Trophoblast cell (in vitro differentiated cells and primary cell): ENCODE results near the gene PIK3AP1.

Experiments
- DNase-seq, 2 donors: peaks; one replicate each; pipeline ENCODE4 v3.0.0-alpha.2; 2016
- H2AFZ ChIP-seq: 2 replicates; pipeline ENCODE4 v1.6.1; 2013; ENCODE audit warnings: low read length, moderate library complexity, mild to moderate bottlenecking; ENCODE audit not compliant: insufficient read depth, poor library complexity
- H2AK5ac ChIP-seq: 2 replicates; pipeline ENCODE4 v1.6.1; 2013; ENCODE audit warnings: mild to moderate bottlenecking, low read length
- H2BK120ac ChIP-seq: 2 replicates; pipeline ENCODE4 v1.6.1; 2013; ENCODE audit warnings: low read length, mild to moderate bottlenecking, moderate library complexity; ENCODE audit not compliant: insufficient read depth, poor library complexity
- H2BK12ac ChIP-seq: 2 replicates; pipeline ENCODE4 v1.6.1; 2013; ENCODE audit warnings: mild to moderate bottlenecking, low read length, moderate library complexity
- H2BK5ac ChIP-seq: 2 replicates; pipeline ENCODE4 v1.6.1; 2013; ENCODE audit warnings: low read length, low read depth, moderate library complexity, mild to moderate bottlenecking; ENCODE audit not compliant: poor library complexity
- H3K14ac ChIP-seq: 2 replicates; pipeline ENCODE4 v1.6.1; 2013; ENCODE audit warnings: mild to moderate bottlenecking, low read length
- H3K18ac ChIP-seq: 2 replicates; pipeline ENCODE4 v1.6.1; 2013; ENCODE audit warnings: mild to moderate bottlenecking, low read length
- H3K23ac ChIP-seq: 2 replicates; pipeline ENCODE4 v1.6.1; 2013; ENCODE audit warnings: low read length
- H3K27ac ChIP-seq: 2 replicates; pipeline ENCODE4 v1.5.1; 2013; ENCODE audit warnings: low read depth, mild to moderate bottlenecking, inconsistent platforms, low read length, moderate library complexity
- H3K27me3 ChIP-seq: 2 replicates; pipeline ENCODE4 v1.6.1; 2013; ENCODE audit warnings: inconsistent platforms, mild to moderate bottlenecking, low read length, moderate library complexity; ENCODE audit not compliant: insufficient read depth
- H3K36me3 ChIP-seq, 2 experiments: 1 replicate in 1 of 2; 2 replicates in 1 of 2; pipeline ENCODE4 v1.6.1; 2013; ENCODE audit warnings: low read length in 2 of 2, mild to moderate bottlenecking in 2 of 2, moderate library complexity in 1 of 2; ENCODE audit not compliant: insufficient read depth in 2 of 2, control insufficient read depth in 1 of 2
- H3K4ac ChIP-seq: 2 replicates; pipeline ENCODE4 v1.6.1; 2013; ENCODE audit warnings: low read depth, mild to moderate bottlenecking, low read length, moderate library complexity
- H3K4me1 ChIP-seq, 2 experiments: 1 replicate in 1 of 2; 2 replicates in 1 of 2; pipeline ENCODE4 v1.6.1; 2013; ENCODE audit warnings: low read length in 2 of 2, mild to moderate bottlenecking in 2 of 2, moderate library complexity in 1 of 2; ENCODE audit not compliant: insufficient read depth in 2 of 2, control insufficient read depth in 1 of 2
- H3K4me2 ChIP-seq: 2 replicates; pipeline ENCODE4 v1.6.1; 2013; ENCODE audit warnings: inconsistent platforms, mild to moderate bottlenecking, low read length, moderate library complexity
- H3K4me3 ChIP-seq: 2 replicates; pipeline ENCODE4 v1.5.1; 2013; ENCODE audit warnings: mild to moderate bottlenecking, low read depth, low read length, inconsistent platforms
- H3K79me1 ChIP-seq: one replicate; pipeline ENCODE4 v1.6.1; 2013; ENCODE audit warnings: low read length
- H3K79me2 ChIP-seq: 2 replicates; pipeline ENCODE4 v1.6.1; 2013; ENCODE audit warnings: low read length, mild to moderate bottlenecking; ENCODE audit not compliant: control insufficient read depth, insufficient read depth, poor library complexity
- H3K9ac ChIP-seq: 2 replicates; pipeline ENCODE4 v1.6.1; 2013; ENCODE audit warnings: mild to moderate bottlenecking, low read length
- H3K9me3 ChIP-seq: 2 replicates; pipeline ENCODE4 v1.6.1; 2013; ENCODE audit warnings: low read depth, mild to moderate bottlenecking, control low read depth, inconsistent platforms, low read length; ENCODE audit not compliant: insufficient read depth
- H4K12ac ChIP-seq: 2 replicates; pipeline ENCODE4 v1.6.1; 2013; ENCODE audit warnings: low read depth, mild to moderate bottlenecking, low read length, moderate library complexity
- H4K8ac ChIP-seq: 2 replicates; pipeline ENCODE4 v1.6.1; 2013; ENCODE audit warnings: low read depth, mild to moderate bottlenecking, low read length, moderate library complexity
- H4K91ac ChIP-seq: one replicate; pipeline ENCODE4 v1.6.1; 2013; ENCODE audit warnings: low read depth, mild to moderate bottlenecking, low read length, moderate library complexity
- WGBS: extraction: QIAGEN DNeasy Blood & Tissue Kit; methylation state at CpG from one replicate; pipeline ENCODE4 v1.1.7; 2013; ENCODE audit warnings: missing lambda C conversion rate; ENCODE audit not compliant: insufficient read length, insufficient coverage; ENCODE audit errors: extremely low coverage; 5-methylcytosine and 5-hydroxymethylcytosine counted together

PIK3AP1 gene

DNA sequence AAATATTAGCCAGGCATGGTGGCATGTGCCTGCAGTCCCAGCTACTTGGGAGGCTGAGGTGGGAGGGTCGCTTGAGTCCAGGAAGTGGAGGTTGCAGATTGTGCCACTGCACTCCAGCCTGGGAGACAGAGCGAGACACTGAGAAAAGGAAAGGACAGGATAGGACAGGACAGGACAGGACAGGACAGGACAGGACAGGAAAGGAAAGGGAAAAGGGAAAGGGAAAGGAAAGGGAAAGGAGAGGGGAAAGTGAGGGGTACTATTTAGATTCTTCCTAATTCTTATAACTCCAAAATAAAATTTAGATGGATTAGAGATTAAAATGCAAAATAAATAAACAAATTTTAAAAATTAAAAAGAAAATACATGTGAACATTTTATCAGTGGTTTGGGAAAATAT, 58.7 kb downstream of the PIK3AP1 start:
- Histone ChIP-seq H3K79me2 (no peaks in the 10 kb centered on the region), H3K9me3 (no peaks in the 10 kb centered on the region), H3K79me1 (no peaks in the 10 kb centered on the region), H3K36me3 (no peaks in the 10 kb centered on the region), H3K27ac (no peak overlapping the region), H4K91ac (no peak overlapping the region), H2AFZ (no peak overlapping the region), H3K4me3 (no peak overlapping the region), H3K14ac (no peak overlapping the region), H3K9ac (no peak overlapping the region), H2AK5ac (no peak overlapping the region), H3K4me1 (peaks cover 0 to 2% of the 10 kb centered on the region in 2 experiments), H2BK120ac (no peak overlapping the region), H3K27me3 (no peaks in the 10 kb centered on the region), H3K4me2 (no peak overlapping the region), H2BK12ac (no peak overlapping the region), H3K18ac (no peak overlapping the region), H3K4ac (no peak overlapping the region), H4K8ac (no peak overlapping the region), H4K12ac (no peak overlapping the region), H2BK5ac (no peak overlapping the region), H3K23ac (no peak overlapping the region)
- no CpG with 5 or more reads among the region's 2 CpGs for WGBS
- DNase-seq = no peak

- Histone ChIP-seq H3K4me1 (peaks cover 0 to 2% of the 10 kb centered on the region in 2 experiments), H2AFZ (no peak overlapping the region), H3K4me2 (no peak overlapping the region), H2AK5ac (no peak overlapping the region), H4K12ac (no peak overlapping the region), H3K4ac (no peak overlapping the region), H2BK12ac (no peak overlapping the region), H3K23ac (no peak overlapping the region), H3K9me3 (peaks cover 1% of the 10 kb centered on the region), H3K4me3 (no peak overlapping the region), H3K27ac (no peak overlapping the region), H3K79me2 (no peaks in the 10 kb centered on the region), H2BK120ac (no peak overlapping the region), H2BK5ac (no peak overlapping the region), H3K14ac (no peak overlapping the region), H3K9ac (no peak overlapping the region), H3K18ac (no peak overlapping the region), H3K79me1 (no peaks in the 10 kb centered on the region), H3K27me3 (no peaks in the 10 kb centered on the region), H4K8ac (no peak overlapping the region), H4K91ac (no peak overlapping the region), H3K36me3 (no peaks in the 10 kb centered on the region)
- DNase-seq = peak in 1 of 2 donors; percentile 22
- no CpG with 5 or more reads among the region's 3 CpGs for WGBS
Observed at GRCh38 chr10:96660297-96660696, 60.0 kb downstream of the PIK3AP1 start.

DNA sequence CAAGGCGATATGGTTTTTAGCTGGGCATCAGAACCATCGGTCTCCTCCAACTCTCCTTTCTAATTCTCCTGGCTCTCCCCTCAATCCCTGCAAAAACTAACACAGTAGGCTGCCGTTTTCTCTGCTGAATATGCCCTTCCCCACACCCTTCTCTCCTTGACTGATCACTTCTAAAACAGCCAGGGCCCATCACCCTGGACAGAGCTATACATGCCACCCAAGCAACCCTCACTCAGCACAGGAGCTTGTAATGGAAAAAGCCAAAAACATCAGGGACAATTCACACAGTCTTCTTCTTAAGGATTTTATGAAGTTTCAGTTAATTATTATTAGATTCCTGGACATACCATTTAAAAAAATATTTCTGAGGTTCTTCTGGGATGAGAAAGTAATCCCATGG, 61.5 kb downstream of the PIK3AP1 start:
- no peak overlapping the region for H3K23ac ChIP-seq
- no peaks in the 10 kb centered on the region for H3K4me1 ChIP-seq
- WGBS = no CpG with 5 or more reads among the region's 3 CpGs

DNA sequence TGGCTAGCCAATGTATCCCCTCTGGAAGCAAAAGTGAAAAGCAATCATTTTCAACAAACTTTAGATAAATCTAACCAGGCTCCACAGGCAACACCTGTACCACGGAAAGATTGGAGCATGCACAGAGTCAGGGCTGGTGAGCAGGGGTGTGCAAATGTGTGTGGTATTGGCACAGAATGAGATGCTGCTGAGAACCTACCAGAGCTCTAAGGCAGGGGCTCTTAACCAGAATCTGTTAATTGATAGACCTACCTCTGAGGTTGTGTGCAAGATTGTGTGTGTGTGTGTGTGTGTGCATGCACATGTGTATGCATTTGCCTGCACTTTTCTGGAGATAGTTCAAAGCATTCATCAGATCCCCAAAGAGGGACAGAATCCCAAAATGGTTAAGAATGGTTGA, 62.9 kb downstream of the PIK3AP1 start:
- no peak overlapping the region for H2AFZ ChIP-seq
- no peaks in the 10 kb centered on the region for H3K36me3 ChIP-seq
- H3K14ac ChIP-seq = no peak overlapping the region
- WGBS = no CpG with 5 or more reads among the region's 1 CpG
- no peak overlapping the region for H4K8ac ChIP-seq
- no peak overlapping the region for H3K4me3 ChIP-seq
- no peaks in the 10 kb centered on the region for H3K79me2 ChIP-seq
- H2BK12ac ChIP-seq = no peak overlapping the region
- H3K4me2 ChIP-seq = no peak overlapping the region
- no peak overlapping the region for H3K9ac ChIP-seq
- H2BK5ac ChIP-seq = no peak overlapping the region
- no peaks in the 10 kb centered on the region for H3K4me1 ChIP-seq
- no peak overlapping the region for H3K23ac ChIP-seq
- no peaks in the 10 kb centered on the region for H3K27me3 ChIP-seq
- H4K91ac ChIP-seq = no peak overlapping the region
- no peak overlapping the region for H3K27ac ChIP-seq
- H3K9me3 ChIP-seq = peaks cover 1% of the 10 kb centered on the region
- H3K79me1 ChIP-seq = no peaks in the 10 kb centered on the region
- no peak overlapping the region for H3K4ac ChIP-seq
- H2AK5ac ChIP-seq = no peak overlapping the region
- no peak overlapping the region for H4K12ac ChIP-seq
- H3K18ac ChIP-seq = no peak overlapping the region
- DNase-seq = no peak
- H2BK120ac ChIP-seq = no peak overlapping the region

More for the DNA sequence above, 61.5 kb downstream of the PIK3AP1 start:
- DNase-seq = no peak
- Histone ChIP-seq H3K14ac (no peak overlapping the region), H3K4me3 (no peak overlapping the region), H3K4me2 (no peak overlapping the region), H2BK12ac (no peak overlapping the region), H3K27ac (no peak overlapping the region), H3K9ac (no peak overlapping the region), H3K9me3 (peaks cover 1% of the 10 kb centered on the region), H2BK120ac (no peak overlapping the region), H2AK5ac (no peak overlapping the region), H3K79me1 (no peaks in the 10 kb centered on the region), H3K4ac (no peak overlapping the region), H3K27me3 (no peaks in the 10 kb centered on the region), H3K36me3 (no peaks in the 10 kb centered on the region), H3K18ac (no peak overlapping the region), H2AFZ (no peak overlapping the region), H4K91ac (no peak overlapping the region), H3K79me2 (no peaks in the 10 kb centered on the region), H2BK5ac (no peak overlapping the region), H4K8ac (no peak overlapping the region), H4K12ac (no peak overlapping the region)
